ENCODE data around the gene PLXNB3. TPM values are rescaled to one million over a fixed set of nuclear protein-coding genes. Genes with fewer than 3 reads are reported as not detected.

PLXNB3 gene
- total RNA-seq, 1 experiment from 2014 or later, result 41.4 TPM

GRCh38 chrX:153731117-153731844 is 32.8 kb upstream of the PLXNB3 start:
- Histone ChIP-seq H3K4me3 (peak overlapping the region; percentile 37; the same call in 1 of the 2 replicates), H3K27ac (peak overlapping the region; percentile 95)
- BruUV-seq (replicated peaks), result no TSS peak

GRCh38 chrX:153731845-153732215 is 32.2 kb upstream of the PLXNB3 start:
- H3F3A ChIP-seq (ENCODE audit: insufficient read depth, low read depth), result peaks cover 39% of the 10 kb centered on the region
- ChIA-PET POLR2A (ENCODE audit: unreplicated experiment) (interaction anchor here (0.7 kb wide), 1 partner anchor 48 kb away, joined by 3 read pairs; no protein-coding TSS in a partner anchor), CTCF (interaction anchor here (0.6 kb wide), 1 partner anchor 18 kb away, joined by 8 read pairs; no protein-coding TSS in a partner anchor)
- H3K4me1 ChIP-seq (replicated peaks; ENCODE audit: insufficient read depth), result peaks cover 56% of the 10 kb centered on the region
- H2AFZ ChIP-seq, result no peak overlapping the region
- DNase-seq, result no peak
- H4K20me1 ChIP-seq (ENCODE audit: insufficient read depth), result no peaks in the 10 kb centered on the region
- BruUV-seq (replicated peaks), result TSS peak; percentile 78
- H3K9me3 ChIP-seq (ENCODE audit: insufficient read depth, low read depth), result no peaks in the 10 kb centered on the region
- peaks cover 13% of the 10 kb centered on the region; the same call in 1 of the 2 replicates for H3K36me3 ChIP-seq (ENCODE audit: low read depth)
- H3K27me3 ChIP-seq (ENCODE audit: insufficient read depth, low read depth), result no peaks in the 10 kb centered on the region
- TF ChIP-seq EZH2 (IDR thresholded peaks at IDR 0.05; ENCODE audit: low read depth), result no peak
- no peak for TF ChIP-seq CTCF (conservative IDR thresholded peaks at IDR 0.05)
- H3K9me2 ChIP-seq (ENCODE audit: insufficient read depth), result no peaks in the 10 kb centered on the region
- H3K79me2 ChIP-seq (ENCODE audit: low read depth), result peaks cover 40% of the 10 kb centered on the region
- peak overlapping the region; percentile 24; the same call in 1 of the 2 replicates for H3K4me3 ChIP-seq
- H3K4me2 ChIP-seq, result peak overlapping the region; percentile 69
- intact Hi-C loops (cut with micrococcal nuclease; ENCODE audit: unreplicated experiment), result no loop called here
- peak overlapping the region; percentile 95 for H3K27ac ChIP-seq

More at GRCh38 chrX:153731117-153731844, 32.8 kb upstream of the PLXNB3 start:
- Histone ChIP-seq H3K9me2 (ENCODE audit: insufficient read depth) (no peaks in the 10 kb centered on the region), H2AFZ (no peak overlapping the region), H3K36me3 (ENCODE audit: low read depth) (peaks cover 13% of the 10 kb centered on the region; the same call in 1 of the 2 replicates), H4K20me1 (ENCODE audit: insufficient read depth) (no peaks in the 10 kb centered on the region), H3K9me3 (ENCODE audit: insufficient read depth, low read depth) (no peaks in the 10 kb centered on the region), H3K27me3 (ENCODE audit: insufficient read depth, low read depth) (no peaks in the 10 kb centered on the region), H3K79me2 (ENCODE audit: low read depth) (peaks cover 42% of the 10 kb centered on the region), H3F3A (ENCODE audit: insufficient read depth, low read depth) (peaks cover 45% of the 10 kb centered on the region), H3K4me1 (replicated peaks; ENCODE audit: insufficient read depth) (peaks cover 59% of the 10 kb centered on the region), H3K4me2 (peak overlapping the region; percentile 69)
- DNase-seq, result peak in 1 of 2 experiments; percentile 62
- intact Hi-C loops (cut with micrococcal nuclease; ENCODE audit: unreplicated experiment), result no loop called here
- ChIA-PET POLR2A (ENCODE audit: unreplicated experiment) (no interaction called here), CTCF (interaction anchor here (0.6 kb wide), 1 partner anchor 18 kb away, joined by 8 read pairs; no protein-coding TSS in a partner anchor)
- TF ChIP-seq EZH2 (IDR thresholded peaks at IDR 0.05; ENCODE audit: low read depth), result no peak

- Histone ChIP-seq H3K36me3 (ENCODE audit: low read depth) (peaks cover 13% of the 10 kb centered on the region; the same call in 1 of the 2 replicates), H3K9me3 (ENCODE audit: insufficient read depth, low read depth) (no peaks in the 10 kb centered on the region), H3K27me3 (ENCODE audit: insufficient read depth, low read depth) (no peaks in the 10 kb centered on the region), H2AFZ (no peak overlapping the region), H3F3A (ENCODE audit: insufficient read depth, low read depth) (peaks cover 34% of the 10 kb centered on the region), H3K4me1 (replicated peaks; ENCODE audit: insufficient read depth) (peaks cover 50% of the 10 kb centered on the region), H3K4me3 (peak overlapping the region; percentile 24; the same call in 1 of the 2 replicates), H3K4me2 (peak overlapping the region; percentile 69), H3K27ac (peak overlapping the region; percentile 95), H4K20me1 (ENCODE audit: insufficient read depth) (no peaks in the 10 kb centered on the region), H3K79me2 (ENCODE audit: low read depth) (peaks cover 34% of the 10 kb centered on the region), H3K9me2 (ENCODE audit: insufficient read depth) (no peaks in the 10 kb centered on the region)
- DNase-seq, result peak; percentile 75 to 76
- intact Hi-C loops (cut with micrococcal nuclease; ENCODE audit: unreplicated experiment), result no loop called here
- ChIA-PET CTCF (no interaction called here), POLR2A (ENCODE audit: unreplicated experiment) (interaction anchor here (0.7 kb wide), 1 partner anchor 47 kb away, joined by 3 read pairs; no protein-coding TSS in a partner anchor)
- no TSS peak for BruUV-seq (replicated peaks)
- TF ChIP-seq CTCF (conservative IDR thresholded peaks at IDR 0.05) (no peak), EZH2 (IDR thresholded peaks at IDR 0.05; ENCODE audit: low read depth) (no peak)
These were observed 31.6 kb upstream of the PLXNB3 start for GRCh38 chrX:153732401-153732800.
